Ureter (tissue), 1 donor: ENCODE results near the gene SCARF1. TPM values are rescaled to one million over a fixed set of nuclear protein-coding genes. Genes with fewer than 3 reads are reported as not detected.
"Not testable (repeated sequence)": the region's sequence is repeated elsewhere in the genome, so short reads cannot be mapped to it uniquely, and the experiment has no call there.

ENCODE experiments used
- DNase-seq: peaks from one replicate; pipeline ENCODE4 v3.0.0-alpha.2; 2020; ENCODE audit warnings: low spot score
- total RNA-seq: library from RNA; stranded (reverse); gene quantifications from one replicate; pipeline ENCODE4 v1.2.4, GENCODE V29; 2023
- donor health status: DM: yes; HTN: yes; CAD: no.

The SCARF1 gene
- total RNA-seq, result 16.3 TPM

GRCh38 chr17:1645207-1646171 is at the start of gene SCARF1:
Gene SCARF1 (minus strand): TSS chr17:1645732. CDS start chr17:1645697, 35 bp downstream.
- peak; percentile 50 for DNase-seq

GRCh38 chr17:1693339-1693738 is 47.8 kb upstream of the SCARF1 start:
- DNase-seq, result no peak

GRCh38 chr17:1690544-1691221 is 45.2 kb upstream of the SCARF1 start:
- DNase-seq, result no peak

- not testable (repeated sequence) for DNase-seq
These were observed 42.9 kb upstream of the SCARF1 start for GRCh38 chr17:1688405-1688804.

- DNase-seq, result no peak
These were observed 40.6 kb upstream of the SCARF1 start for GRCh38 chr17:1686086-1686485.

GRCh38 chr17:1684378-1685189 is 39.1 kb upstream of the SCARF1 start, which contains the start of gene PRPF8:
Gene PRPF8 (minus strand): TSS chr17:1684867. CDS start chr17:1684571, 296 bp downstream.
- peak; percentile 98 for DNase-seq

- DNase-seq, result no peak
These were observed 37.9 kb upstream of the SCARF1 start for GRCh38 chr17:1683459-1683858.

- no peak for DNase-seq
These were observed 30.9 kb upstream of the SCARF1 start for GRCh38 chr17:1676401-1676800.

GRCh38 chr17:1673041-1673785 is 27.7 kb upstream of the SCARF1 start:
- no peak for DNase-seq

- DNase-seq, result not testable (repeated sequence)
These were observed 18.4 kb upstream of the SCARF1 start for GRCh38 chr17:1663934-1664333.

GRCh38 chr17:1661045-1661444 is 15.5 kb upstream of the SCARF1 start:
- DNase-seq, result no peak

- DNase-seq, result no peak
These were observed 12.6 kb upstream of the SCARF1 start for GRCh38 chr17:1658100-1658499.

- DNase-seq, result no peak
These were observed 8.2 kb upstream of the SCARF1 start for GRCh38 chr17:1653735-1654134.

- not testable (repeated sequence) for DNase-seq
These were observed 7.3 kb upstream of the SCARF1 start for GRCh38 chr17:1652794-1653193.

- DNase-seq, result no peak
These were observed 6.0 kb upstream of the SCARF1 start for GRCh38 chr17:1651559-1651844.

GRCh38 chr17:1650731-1651558 is 5.4 kb upstream of the SCARF1 start:
- no peak for DNase-seq

GRCh38 chr17:1649844-1650501 is 4.4 kb upstream of the SCARF1 start, which contains the start of gene RILP:
Gene RILP (minus strand): TSS chr17:1649866. CDS start chr17:1649804, 62 bp downstream.
- DNase-seq, result peak; percentile 91

- peak; percentile 93 for DNase-seq
These were observed 3.7 kb upstream of the SCARF1 start for GRCh38 chr17:1648963-1649843.
